Activated T-cell treated with anti-CD3 and anti-CD28 coated beads, Interleukin-2, amount 50 U/mL, for 1 hour (primary cell): ENCODE results near the gene PACRG.

ENCODE experiments used
- DNase-seq: peaks from one replicate; pipeline ENCODE4 v3.0.0-alpha.2; 2020

PACRG gene

DNA sequence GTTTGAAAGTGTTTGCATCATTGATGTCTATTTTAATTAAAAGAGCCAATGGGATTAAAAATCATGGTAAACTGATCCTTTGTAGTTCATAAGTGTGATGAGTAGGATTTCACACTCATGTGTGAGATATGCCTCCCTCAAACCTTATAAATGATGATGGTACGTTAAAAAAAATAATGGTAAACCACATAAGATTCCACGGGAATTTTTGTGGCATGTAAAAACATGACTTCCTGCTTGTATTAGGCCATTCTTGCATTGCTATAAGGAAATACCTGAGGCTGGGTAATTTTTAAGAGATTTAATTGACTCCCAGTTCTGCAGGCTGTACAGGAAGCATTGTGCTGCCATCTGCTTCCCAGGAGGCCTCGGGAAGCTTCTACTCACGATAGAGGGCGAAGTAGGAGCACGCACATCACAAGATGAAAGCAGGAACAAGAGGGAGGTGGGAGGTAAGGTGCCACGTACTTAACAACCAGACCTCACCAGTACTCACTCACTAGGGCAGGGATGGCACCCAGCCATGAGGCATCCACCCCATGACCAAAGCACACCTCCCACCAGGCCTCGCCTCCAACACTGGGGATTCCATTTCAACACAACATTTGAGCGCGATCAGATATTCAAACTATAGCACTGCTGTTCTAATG is 499.2 kb downstream of the PACRG start:
- no peak for DNase-seq

DNA sequence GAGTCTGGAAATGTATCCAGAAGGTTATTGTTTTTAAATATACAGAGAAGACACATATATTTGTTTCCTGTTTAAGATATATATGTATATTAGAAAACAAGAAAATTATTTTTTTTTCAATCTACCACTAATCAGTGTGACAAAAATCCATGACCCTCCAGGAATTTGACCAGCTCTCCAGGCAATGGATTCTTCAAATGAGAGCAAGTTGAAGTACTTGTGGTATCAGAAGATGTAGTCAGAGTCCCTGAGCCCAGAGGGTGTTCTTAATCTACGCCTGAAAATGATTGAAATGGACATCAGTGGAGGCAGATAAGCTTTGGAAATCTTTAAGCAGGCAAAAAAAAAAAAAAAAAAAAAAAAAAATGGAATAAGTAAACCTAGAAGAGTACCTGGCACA is 500.3 kb downstream of the PACRG start:
- no peak for DNase-seq

DNA sequence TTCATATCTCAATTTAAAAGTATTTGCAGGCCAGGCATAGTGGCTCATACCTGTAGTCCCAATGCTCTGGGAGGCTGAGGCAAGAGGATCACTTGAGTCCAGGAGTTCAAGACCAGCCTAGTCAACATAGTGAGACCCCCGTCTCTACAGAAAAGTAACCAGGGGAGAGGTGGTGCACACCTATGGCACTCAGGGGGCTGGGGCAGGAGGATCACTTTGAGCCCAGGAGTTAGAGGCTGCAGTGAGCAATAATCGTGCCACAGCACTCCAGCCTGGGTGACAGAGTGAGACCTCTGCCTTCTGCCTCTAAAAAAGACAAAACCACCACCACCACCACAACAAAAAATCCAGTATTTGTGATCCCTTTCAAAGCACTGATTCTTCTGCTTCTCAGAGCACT is 501.3 kb downstream of the PACRG start:
- no peak for DNase-seq

DNA sequence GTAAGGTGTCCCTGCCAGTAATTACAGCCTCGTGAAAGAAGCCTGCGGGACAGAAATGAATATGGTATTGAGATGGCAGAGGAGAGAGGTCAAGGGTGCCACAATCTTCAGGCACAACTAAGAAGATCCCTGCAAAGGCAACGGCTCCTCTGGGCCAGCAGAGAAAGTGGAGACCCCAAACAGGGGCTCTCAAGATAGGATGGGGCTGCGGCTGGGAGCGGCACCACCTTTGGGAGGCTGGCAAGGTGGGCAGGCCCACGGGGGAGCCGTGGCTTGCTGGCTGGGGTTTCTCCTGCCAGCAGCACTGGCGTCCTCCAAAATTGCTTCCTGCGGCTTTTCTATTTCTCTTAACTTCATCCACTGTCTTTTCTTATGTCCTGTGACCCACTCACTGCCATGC is 503.1 kb downstream of the PACRG start:
- DNase-seq = no peak

DNA sequence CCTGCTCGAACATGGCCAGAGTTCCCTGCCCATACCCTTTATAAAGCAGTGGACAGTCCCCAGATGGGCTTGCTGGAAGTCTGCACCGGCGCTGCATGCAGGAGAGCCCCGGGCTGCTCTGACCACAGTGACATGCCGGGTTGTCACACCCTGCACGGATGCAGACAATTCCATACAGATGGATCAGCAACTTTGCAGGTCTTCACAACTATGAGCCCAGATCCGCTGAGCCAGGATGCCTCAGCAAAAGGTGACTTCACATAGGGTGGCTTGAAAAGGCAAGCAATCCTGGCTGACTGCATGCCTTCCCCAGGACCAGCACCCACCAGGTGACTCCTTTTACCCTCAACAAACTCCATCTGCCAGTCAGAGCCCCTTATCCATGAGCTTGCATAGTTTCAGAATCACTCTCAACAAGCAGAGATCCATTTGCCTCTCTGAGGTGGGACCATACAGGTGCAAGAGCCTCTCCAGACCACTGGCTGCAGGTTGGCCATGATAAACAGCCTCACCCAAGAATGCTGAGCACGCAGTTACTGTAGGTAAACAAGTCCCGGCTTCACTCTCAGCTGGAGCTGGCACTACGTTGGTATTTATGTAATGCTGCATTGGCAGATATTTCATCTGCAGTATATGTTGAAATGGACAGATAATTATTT is 503.7 kb downstream of the PACRG start:
- no peak for DNase-seq

DNA sequence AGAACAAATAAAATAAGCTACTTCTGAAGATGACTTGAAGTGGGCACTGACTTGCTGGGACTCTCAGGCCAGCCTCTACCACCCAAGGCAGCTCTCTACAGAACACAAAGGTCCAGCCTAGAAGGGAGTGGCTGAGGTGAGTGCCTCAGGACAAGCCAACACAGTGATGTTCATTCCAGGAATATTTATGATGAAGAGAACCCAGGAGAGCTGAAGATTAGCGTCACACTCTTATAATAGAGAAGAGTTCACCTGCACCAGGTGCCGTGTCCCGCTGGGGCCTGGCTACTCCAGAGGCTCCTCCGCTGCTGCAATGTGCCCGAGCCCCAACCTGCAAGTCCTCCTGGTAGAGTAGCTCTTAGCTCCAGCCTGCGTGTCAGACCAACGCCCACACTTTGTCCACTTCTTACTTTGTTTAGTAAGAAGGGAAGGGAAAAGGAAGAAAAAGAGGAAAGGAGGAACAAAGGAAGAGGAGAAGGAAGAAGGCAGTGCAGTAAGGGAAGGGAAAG is 504.3 kb downstream of the PACRG start:
- no peak for DNase-seq

DNA sequence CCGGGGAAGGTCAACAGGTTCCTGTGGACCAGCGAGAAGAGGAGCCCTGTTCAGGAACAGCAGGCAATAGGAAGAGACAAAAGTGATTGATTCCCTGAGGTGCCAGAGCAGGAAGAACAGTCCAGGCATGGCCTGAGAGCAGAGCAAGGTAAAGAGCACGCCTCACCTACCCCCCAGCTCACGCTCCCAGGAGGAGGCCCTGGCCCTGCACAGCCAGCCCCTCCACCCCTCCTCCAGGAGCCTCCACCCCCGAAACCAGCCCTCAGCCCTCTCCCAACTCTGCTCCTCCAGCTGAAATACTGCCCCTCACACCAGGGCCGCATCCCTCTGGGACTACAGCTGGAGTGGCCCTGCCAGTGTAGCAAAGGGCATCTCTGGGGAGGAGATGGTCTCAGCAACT is 504.9 kb downstream of the PACRG start:
- no peak for DNase-seq

DNA sequence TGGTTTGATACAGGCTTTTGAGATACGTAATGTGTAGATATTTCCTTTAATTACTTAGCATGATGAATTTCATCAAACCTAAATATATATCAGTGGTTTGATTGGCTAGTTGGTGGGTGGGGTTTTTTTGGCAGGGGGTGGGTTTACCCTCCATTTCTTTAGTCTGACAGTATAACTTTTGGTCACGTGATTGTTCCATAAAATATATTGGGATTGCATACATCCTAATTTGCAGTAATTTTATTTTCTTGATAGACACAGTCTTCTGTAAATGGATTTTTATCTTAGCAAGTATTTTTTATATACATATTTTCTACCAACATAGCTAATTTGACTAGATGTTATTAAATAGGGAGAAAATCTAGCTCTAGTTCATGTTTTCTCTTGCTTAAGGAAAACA is 509.3 kb downstream of the PACRG start:
- no peak for DNase-seq

DNA sequence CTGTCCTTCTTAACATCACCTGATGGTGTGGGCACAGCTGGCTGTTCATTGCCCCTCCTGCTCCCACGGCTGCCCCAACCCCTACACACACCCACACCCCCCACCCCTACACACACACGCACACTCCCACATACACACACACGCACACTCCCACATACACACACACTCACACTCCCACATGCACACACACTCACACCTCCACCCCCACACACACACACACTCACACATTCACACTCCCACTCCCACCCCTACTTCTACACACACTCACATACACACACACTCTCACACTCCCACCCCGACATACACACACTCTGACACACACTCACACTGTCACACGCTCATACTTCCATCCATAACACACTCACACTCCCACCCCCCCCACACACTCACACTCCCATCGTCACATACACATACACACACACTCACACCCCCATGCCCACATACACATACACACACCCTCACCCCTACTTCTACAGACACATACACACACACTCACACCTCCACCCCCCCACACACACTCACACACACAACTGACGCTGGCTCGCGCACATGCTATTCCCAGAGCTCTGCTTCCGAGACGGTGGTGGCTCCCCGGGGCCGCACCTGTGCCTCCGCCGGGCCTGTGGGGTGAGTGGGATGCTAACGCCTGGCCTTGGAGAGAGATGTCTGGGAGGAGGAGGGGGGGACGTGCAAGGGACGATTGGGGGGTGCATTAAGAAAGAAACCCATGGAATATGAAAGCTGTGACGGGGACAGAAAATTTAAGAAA is 512.0 kb downstream of the PACRG start:
- DNase-seq = no peak

DNA sequence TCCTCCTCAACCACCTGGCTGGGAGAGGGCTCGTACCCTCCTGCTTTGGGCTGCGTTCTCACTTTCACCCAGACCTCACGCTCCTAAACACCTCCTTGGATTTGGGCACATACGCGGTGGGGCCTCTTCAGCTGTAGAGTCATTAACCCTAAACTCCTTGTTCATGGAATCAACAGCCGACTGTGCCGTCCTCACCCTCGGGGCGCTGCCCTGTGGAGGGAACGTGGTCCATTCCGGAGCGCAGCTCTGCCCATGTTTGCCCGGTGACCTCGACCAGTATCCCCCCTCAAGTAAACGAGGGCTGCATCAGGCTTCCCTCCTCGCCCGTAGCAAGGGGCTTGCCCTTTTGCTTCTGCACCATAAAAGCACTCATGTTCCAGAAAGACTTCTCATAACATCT is 512.8 kb downstream of the PACRG start:
- no peak for DNase-seq

DNA sequence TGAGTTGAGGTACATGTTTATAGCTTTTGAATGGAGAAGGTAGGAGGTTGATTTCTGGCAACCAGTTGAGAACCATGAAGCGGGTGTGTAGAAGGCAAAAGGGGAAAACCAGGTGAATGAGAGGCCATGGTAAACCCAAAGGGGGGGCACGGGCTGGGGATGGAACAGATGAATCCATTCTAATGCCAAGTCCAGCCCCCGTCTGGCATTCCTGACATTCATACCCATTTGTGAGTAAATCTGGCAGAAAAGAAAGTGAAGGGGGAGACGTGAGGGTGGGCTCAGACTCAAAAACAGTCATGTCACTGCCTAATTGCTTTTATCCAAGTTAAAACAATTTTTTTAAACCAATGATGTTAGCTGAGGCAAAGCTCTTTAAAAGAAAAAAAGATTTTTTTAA is 513.9 kb downstream of the PACRG start:
- no peak for DNase-seq

DNA sequence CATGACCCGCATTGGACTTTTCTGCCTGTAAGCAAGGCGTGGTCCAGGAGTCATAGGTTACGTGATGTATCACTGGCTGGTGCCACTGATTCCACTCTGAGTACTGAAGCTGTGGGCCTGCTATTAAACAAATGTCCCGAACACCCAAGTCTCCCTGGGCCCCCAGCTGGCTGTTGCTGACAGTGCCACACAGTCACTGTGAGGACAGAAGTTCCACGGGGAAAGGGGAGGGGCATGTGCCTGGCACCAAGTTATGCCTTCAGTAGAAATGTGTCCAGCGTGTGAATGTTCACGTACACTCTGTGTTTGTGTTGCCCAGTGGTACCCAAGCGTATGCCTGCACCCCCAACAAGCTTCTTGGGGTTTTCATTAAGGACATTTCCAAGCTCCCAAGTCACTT is 515.3 kb downstream of the PACRG start:
- no peak for DNase-seq

DNA sequence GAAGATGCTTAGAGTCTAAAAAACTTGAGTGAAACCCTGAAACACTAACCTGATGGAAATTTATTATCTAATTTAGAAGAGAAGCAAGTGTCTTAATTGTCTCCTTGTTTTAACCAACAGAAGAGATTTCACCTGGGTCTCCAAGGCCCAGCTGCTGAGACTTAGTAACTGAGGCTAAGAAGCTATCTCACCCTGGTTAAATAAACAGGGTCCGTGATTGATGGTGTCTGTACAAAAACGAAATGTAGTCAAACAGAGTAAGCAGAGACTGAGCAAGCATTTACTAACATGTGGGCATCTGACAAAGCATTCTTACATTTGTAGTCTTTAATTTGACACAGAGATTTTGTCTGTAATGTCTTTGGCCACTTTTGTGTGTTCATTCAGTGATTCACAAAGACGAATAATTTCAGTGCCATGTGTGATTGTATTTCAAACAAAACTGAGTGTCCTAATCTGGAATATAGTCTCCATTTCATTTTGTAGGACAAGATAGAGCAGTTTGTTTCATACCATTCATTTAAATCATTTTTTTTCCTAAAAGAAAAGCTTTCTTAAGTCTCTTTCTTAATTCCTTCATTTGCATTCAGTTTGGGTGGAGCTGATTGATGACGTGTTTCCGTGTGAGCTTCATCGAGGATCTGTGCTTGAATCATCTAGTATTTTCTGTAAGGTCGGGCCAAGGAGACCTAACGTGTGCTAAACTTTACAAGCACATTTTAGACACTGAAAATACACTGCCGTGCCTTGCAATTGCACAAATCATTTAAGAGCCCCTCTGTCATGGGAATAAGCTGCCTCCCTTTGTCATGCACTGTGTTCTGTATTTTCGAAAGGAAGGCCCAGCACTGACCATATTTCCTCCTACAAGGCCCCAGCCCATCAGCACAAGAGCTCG is 516.2 kb downstream of the PACRG start:
- no peak for DNase-seq

DNA sequence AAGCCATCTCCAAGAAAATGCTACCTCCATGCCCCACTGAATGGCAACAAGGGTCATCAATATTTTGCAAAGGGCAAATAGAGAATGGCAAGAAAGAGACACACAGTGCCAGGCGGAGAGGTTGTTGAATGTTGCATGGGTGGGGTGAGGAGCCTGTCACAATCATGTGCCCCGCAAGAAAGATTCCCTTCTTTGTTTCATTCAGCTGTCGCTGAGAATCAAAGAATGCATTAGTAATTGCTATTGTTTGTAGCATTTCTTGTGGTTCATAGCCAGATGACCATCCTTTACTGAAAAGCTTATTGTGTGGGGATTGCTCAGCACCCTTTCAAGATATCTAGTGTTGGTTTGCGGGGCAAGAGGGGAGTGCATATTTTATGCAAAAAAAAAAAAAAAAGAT is 520.3 kb downstream of the PACRG start:
- DNase-seq = no peak

DNA sequence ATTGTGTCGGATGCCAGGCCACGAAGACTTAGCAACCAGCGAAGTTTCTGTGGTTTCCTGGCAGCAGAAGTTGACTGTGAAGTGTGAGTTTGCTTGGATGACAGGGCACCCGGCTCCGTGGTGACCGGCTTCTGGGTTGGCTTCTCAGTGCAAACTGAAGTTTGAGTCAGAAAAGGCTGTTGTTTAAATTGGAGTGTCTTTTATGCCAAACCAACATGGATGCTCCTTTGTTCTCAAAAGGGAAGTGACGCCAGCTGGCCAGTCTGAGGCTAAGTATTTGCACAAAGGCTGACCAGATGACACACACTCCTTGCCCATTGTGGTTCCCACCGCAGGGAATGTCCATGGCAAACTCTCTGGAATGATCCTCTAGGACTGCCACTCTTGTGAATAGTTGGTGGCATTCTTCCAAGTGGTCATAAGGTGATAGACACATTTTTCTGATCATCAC is 521.9 kb downstream of the PACRG start:
- no peak for DNase-seq

DNA sequence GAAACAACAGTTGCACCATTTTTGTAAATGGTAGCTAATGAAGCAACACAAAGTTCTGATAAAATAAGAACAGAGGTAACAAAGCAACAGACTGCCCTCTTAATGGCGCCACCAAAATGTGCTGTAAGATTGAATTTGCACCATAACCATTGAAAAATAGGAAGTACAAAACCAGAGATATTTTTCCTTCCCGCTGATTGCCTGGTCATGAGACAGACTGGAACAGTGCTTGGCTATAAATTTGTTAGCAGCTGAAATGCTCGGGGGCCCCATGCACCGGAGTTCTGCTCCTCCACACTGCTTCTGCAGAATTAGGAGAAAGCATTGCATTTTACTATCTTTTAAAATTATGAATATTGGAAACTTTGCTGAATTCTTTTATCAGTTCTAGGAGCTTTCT is 522.3 kb downstream of the PACRG start:
- no peak for DNase-seq

DNA sequence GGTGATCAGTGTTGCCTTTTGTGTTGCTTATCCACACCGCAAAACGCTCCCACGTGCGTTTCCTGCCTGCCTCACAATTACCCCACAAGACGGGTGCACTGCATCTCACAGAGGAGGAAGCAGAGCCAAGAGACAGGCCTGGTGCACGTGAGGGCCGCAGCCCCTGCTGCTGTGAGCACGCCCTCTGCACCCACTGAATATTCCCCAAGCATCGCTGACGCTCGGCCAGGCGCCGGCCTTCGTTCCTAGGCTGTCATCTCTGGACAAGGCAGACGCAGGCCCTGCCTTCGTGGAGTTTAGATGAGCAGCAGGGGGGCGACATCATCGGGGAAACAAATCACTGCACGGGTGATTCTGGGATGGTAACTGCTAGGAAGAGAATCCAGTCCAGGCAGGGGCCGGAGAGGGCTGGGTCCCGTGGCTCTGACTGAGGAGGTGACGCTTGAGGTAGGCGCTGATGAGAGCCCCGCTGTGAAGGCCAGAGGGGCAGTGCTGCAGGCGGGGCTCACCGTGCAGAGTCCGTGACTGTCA is 524.4 kb downstream of the PACRG start:
- DNase-seq = no peak

DNA sequence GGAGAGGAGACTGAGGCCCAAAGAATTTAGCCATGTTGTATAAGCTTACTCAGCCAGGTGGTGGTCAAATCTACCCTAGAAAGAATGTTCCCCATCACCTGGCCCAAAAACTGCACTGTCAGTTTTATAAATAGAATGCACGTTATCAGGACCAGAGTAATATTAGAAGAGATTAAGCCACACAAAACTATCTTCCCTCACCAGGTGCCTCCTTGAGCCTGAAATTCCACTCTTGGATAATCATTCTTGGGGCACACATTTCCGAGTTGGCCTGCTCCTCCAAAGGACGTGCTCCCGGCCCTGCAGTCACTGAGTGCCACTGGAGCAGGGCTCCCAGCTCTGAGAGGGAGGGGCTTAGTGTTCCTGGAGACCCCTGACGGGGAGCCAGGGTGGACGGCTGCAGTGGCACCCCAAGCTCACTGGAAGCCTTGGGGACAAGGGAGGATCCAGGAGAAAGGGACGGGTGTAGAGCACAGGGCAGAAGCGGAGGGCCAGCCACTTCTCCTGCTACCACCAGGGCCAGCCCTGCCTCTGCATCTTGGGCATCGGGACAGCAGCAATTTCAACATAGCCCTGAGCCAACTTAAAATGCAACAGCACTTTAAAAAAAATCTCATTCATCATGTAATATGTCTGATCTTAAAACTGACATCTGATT is 525.9 kb downstream of the PACRG start:
- no peak for DNase-seq

DNA sequence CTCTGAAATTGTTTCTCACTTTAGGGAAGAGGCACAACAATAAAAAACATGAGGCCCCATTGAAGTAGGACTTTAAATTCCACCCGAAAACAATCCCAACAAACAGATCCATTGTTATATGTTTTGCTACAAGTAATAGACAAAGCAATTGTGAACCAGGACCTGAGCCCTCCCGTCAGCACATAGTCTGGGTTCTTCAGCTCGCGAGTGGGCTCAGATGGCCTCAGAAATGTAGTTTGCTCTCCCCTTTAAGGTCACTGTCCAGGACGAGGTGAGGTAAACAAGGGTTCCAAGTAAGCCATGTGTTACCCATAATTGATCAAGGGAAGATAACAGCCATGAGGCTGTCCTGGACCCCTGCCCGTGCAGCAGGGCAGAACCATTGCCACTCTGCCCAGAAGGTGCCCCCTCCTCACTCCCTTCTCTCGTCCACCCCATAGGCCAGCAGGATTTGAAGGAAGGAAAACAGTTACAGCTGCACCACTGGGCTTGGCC is 526.6 kb downstream of the PACRG start:
- DNase-seq = no peak

DNA sequence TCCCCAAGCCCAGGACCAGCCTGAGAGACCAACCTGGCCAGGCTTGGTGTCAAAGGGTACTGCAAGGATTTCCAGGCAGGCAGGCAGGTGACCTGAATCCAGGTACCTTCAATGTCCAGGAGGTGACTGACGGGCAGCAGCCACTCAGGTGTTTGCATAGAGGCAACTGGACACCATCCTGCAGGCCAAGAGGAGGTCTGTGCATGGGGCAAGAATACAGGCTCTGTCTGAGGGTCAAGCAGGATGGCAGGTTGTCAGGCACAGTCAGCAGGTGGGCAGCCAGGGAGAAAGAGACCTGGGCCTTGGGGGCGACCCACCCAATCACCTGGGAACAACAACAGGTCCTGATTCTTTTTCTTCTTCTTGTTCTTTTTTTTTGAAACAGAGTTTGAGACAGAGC is 527.5 kb downstream of the PACRG start:
- DNase-seq = no peak

DNA sequence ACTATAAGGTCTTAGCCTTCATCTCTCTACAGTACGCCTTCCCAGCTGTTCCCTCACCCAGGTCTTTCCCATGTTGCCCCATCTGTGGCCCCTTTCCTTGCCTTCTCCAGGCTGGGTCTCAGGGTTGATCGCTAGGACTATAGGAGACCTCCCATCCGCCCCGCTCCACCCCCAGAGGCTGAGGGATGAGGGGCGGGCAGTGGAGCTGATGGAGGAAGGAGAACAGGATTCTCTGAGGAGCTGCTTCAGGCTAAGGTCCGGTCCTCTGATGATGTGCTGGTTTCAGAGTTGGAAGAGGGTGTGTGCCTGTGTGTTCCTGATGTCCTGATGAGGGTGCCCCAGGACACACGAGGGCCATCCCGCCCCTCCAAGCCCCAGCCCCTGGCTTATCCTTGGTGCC is 531.9 kb downstream of the PACRG start:
- DNase-seq = no peak
